Esophagus (tissue), 2 donors: ENCODE data around the gene ZNHIT3. TPM values are rescaled to one million over a fixed set of nuclear protein-coding genes. Genes with fewer than 3 reads are reported as not detected.
"Not testable (repeated sequence)": the region's sequence is repeated elsewhere in the genome, so short reads cannot be mapped to it uniquely, and the experiment has no call there.

ENCODE experiments used
- H3K27ac ChIP-seq, 2 donors: one replicate each; pipeline ENCODE4 v1.5.1; 2013; ENCODE audit warnings: low read depth in 2 of 2, mild to moderate bottlenecking in 2 of 2, inconsistent platforms in 1 of 2, low read length in 1 of 2, moderate library complexity in 1 of 2
- H3K27me3 ChIP-seq, 2 donors: one replicate each; pipeline ENCODE4 v1.6.1; 2013; ENCODE audit warnings: low read length in 2 of 2, control low read depth in 1 of 2, mild to moderate bottlenecking in 1 of 2; ENCODE audit not compliant: insufficient read depth in 2 of 2, control insufficient read depth in 1 of 2
- H3K36me3 ChIP-seq, 2 donors: one replicate each; pipeline ENCODE4 v1.6.1; 2013; ENCODE audit warnings: low read length in 1 of 2; ENCODE audit not compliant: control insufficient read depth in 2 of 2, insufficient read depth in 2 of 2
- H3K4me1 ChIP-seq, 2 donors: one replicate each; pipeline ENCODE4 v1.6.1; 2013; ENCODE audit warnings: low read length in 1 of 2; ENCODE audit not compliant: control insufficient read depth in 2 of 2, insufficient read depth in 2 of 2
- H3K4me3 ChIP-seq, 2 donors: one replicate each; pipeline ENCODE4 v1.5.1; 2013; ENCODE audit warnings: low read length in 2 of 2, mild to moderate bottlenecking in 2 of 2, low read depth in 1 of 2, moderate library complexity in 1 of 2
- H3K9me3 ChIP-seq, 2 donors: one replicate each; pipeline ENCODE4 v1.6.1; 2013; ENCODE audit warnings: mild to moderate bottlenecking in 2 of 2, low read depth in 1 of 2, low read length in 1 of 2, moderate library complexity in 1 of 2; ENCODE audit not compliant: control insufficient read depth in 2 of 2, insufficient read depth in 1 of 2
- WGBS, 2 donors: extraction: QIAGEN DNeasy Blood & Tissue Kit; methylation state at CpG; one replicate each; pipeline ENCODE4 v1.1.7; 2013; 5-methylcytosine and 5-hydroxymethylcytosine counted together
- polyA plus RNA-seq, 2 donors: library from polyadenylated mRNA; stranded (reverse); fragments of 200-250 nt; gene quantifications; one replicate each; pipeline ENCODE4 v1.2.3, GENCODE V29; 2013
- donor health status: healthy with polysubstance abuse.
- donor health status: Bipolar disorder and iron deficiency.

The ZNHIT3 gene
- polyA plus RNA-seq, result 10 to 100 TPM; 14.7 to 37.0 TPM

GRCh38 chr17:36486204-36487194, at the start of gene ZNHIT3:
TSS of gene ZNHIT3 (plus strand) at chr17:36486681. CDS start at chr17:36486700, 19 bp downstream.
- peak within 1 kb of the TSS; percentile 66 to 89 for H3K27ac ChIP-seq
- H3K4me3 ChIP-seq, result peak within 1 kb of the TSS; percentile 98 to 99
- H3K4me1 ChIP-seq, result peaks cover 7 to 25% of the 10 kb centered on the region in 2 donors
- H3K9me3 ChIP-seq, result no peaks in the 10 kb centered on the region
- H3K36me3 ChIP-seq, result no peaks in the 10 kb centered on the region
- 1% methylated on average over 72 to 73 of the region's 73 CpGs for WGBS, 2 donors
- peaks cover 0 to 4% of the 10 kb centered on the region in 2 donors for H3K27me3 ChIP-seq

GRCh38 chr17:36441792-36442191, 44.7 kb upstream of the ZNHIT3 start:
- H3K27me3 ChIP-seq, H3K36me3 ChIP-seq, H3K27ac ChIP-seq, H3K4me1 ChIP-seq, H3K4me3 ChIP-seq, H3K9me3 ChIP-seq: not testable (repeated sequence)
- WGBS, 2 donors, result no CpG with 5 or more reads among the region's 4 CpGs

GRCh38 chr17:36443777-36444176, 42.7 kb upstream of the ZNHIT3 start:
- 85 to 89% methylated on average over 6 of the region's 6 CpGs for WGBS, 2 donors
- no peaks in the 10 kb centered on the region for H3K36me3 ChIP-seq
- no peaks in the 10 kb centered on the region for H3K9me3 ChIP-seq
- H3K27ac ChIP-seq, result no peak overlapping the region
- H3K4me1 ChIP-seq, result no peaks in the 10 kb centered on the region
- H3K4me3 ChIP-seq, result no peak overlapping the region
- no peaks in the 10 kb centered on the region for H3K27me3 ChIP-seq

GRCh38 chr17:36449997-36450396, 36.5 kb upstream of the ZNHIT3 start:
- not testable (repeated sequence) for H3K9me3 ChIP-seq, H3K4me1 ChIP-seq, H3K27ac ChIP-seq, H3K36me3 ChIP-seq, H3K4me3 ChIP-seq, H3K27me3 ChIP-seq
- 53 to 69% methylated on average over 7 to 11 of the region's 15 CpGs for WGBS, 2 donors

GRCh38 chr17:36452888-36453287, 33.6 kb upstream of the ZNHIT3 start:
- H3K36me3 ChIP-seq, H3K27me3 ChIP-seq, H3K4me3 ChIP-seq, H3K9me3 ChIP-seq, H3K27ac ChIP-seq, H3K4me1 ChIP-seq: not testable (repeated sequence)
- 70 to 72% methylated on average over 9 of the region's 9 CpGs for WGBS, 2 donors

- not testable (repeated sequence) for H3K27ac ChIP-seq, H3K4me3 ChIP-seq, H3K36me3 ChIP-seq, H3K9me3 ChIP-seq, H3K4me1 ChIP-seq, H3K27me3 ChIP-seq
- 83 to 85% methylated on average over 8 to 9 of the region's 9 CpGs for WGBS, 2 donors
Observed at GRCh38 chr17:36457701-36458100, 28.8 kb upstream of the ZNHIT3 start.

- H3K27me3 ChIP-seq, result no peaks in the 10 kb centered on the region
- H3K4me3 ChIP-seq, result no peak overlapping the region
- peaks cover 0 to 5% of the 10 kb centered on the region in 2 donors for H3K9me3 ChIP-seq
- H3K4me1 ChIP-seq, result no peaks in the 10 kb centered on the region
- 89 to 94% methylated on average over 5 of the region's 5 CpGs for WGBS, 2 donors
- H3K36me3 ChIP-seq, result no peaks in the 10 kb centered on the region
- H3K27ac ChIP-seq, result no peak overlapping the region
Observed at GRCh38 chr17:36459045-36459444, 27.4 kb upstream of the ZNHIT3 start.

GRCh38 chr17:36459601-36460000, 26.9 kb upstream of the ZNHIT3 start:
- Histone ChIP-seq H3K27ac (no peak overlapping the region), H3K9me3 (peaks cover 0 to 5% of the 10 kb centered on the region in 2 donors), H3K27me3 (no peaks in the 10 kb centered on the region), H3K4me3 (no peak overlapping the region), H3K4me1 (no peaks in the 10 kb centered on the region), H3K36me3 (no peaks in the 10 kb centered on the region)
- WGBS, 2 donors, result 70 to 74% methylated on average over 7 of the region's 7 CpGs

- Histone ChIP-seq H3K36me3 (no peaks in the 10 kb centered on the region), H3K27me3 (no peaks in the 10 kb centered on the region)
- WGBS, 2 donors, result 61 to 64% methylated on average over 5 of the region's 5 CpGs
Observed at GRCh38 chr17:36460265-36460937, 26.1 kb upstream of the ZNHIT3 start.

More at GRCh38 chr17:36460265-36460937, 26.1 kb upstream of the ZNHIT3 start:
- Histone ChIP-seq H3K4me3 (no peak overlapping the region), H3K4me1 (no peaks in the 10 kb centered on the region), H3K27ac (no peak overlapping the region), H3K9me3 (peaks cover 0 to 9% of the 10 kb centered on the region in 2 donors)
